Chondrocyte (in vitro differentiated cells): Measurements from ENCODE around the gene RASL12. TPM values are rescaled to one million over a fixed set of nuclear protein-coding genes. Genes with fewer than 3 reads are reported as not detected.

ENCODE experiments used
- DNase-seq: peaks from one replicate; pipeline ENCODE4 v3.0.0; 2021; ENCODE audit warnings: mixed read lengths, low spot score
- H3K27ac Mint-ChIP-seq: one replicate; pipeline ENCODE4 v1.8.0; 2021; ENCODE audit warnings: mild to moderate bottlenecking, moderate library complexity, mixed read lengths; ENCODE audit not compliant: unreplicated experiment
- H3K27me3 Mint-ChIP-seq: 2 replicates; pipeline ENCODE4 v1.8.0; 2021; ENCODE audit warnings: low read depth, mixed read lengths
- H3K36me3 Mint-ChIP-seq: 2 replicates; pipeline ENCODE4 v1.8.0; 2021; ENCODE audit warnings: low read depth, mixed read lengths
- H3K4me1 Mint-ChIP-seq: 2 replicates; pipeline ENCODE4 v1.8.0; 2021; ENCODE audit warnings: low read depth, mild to moderate bottlenecking, mixed read lengths
- H3K4me3 Mint-ChIP-seq: one replicate; pipeline ENCODE4 v1.8.0; 2021; ENCODE audit warnings: mild to moderate bottlenecking, moderate library complexity, mixed read lengths; ENCODE audit not compliant: unreplicated experiment
- H3K9me3 Mint-ChIP-seq: 2 replicates; pipeline ENCODE4 v1.8.0; 2021; ENCODE audit warnings: low read depth, mixed read lengths
- total RNA-seq: library from RNA; stranded (reverse); gene quantifications from 3 replicates; pipeline ENCODE4 v1.2.1, GENCODE V29; 2021
- TF ChIP-seq, protein P1 (sequence below): fragments of 200-600 bp; sonication (generic); IDR thresholded peaks from 2 replicates; pipeline ENCODE4 v1.5.0; 2021; ENCODE audit warnings: antibody characterized with exemption, mild to moderate bottlenecking, moderate library complexity

Gene RASL12
- total RNA-seq, 1 donor from 2014 or later: 12.7 TPM

GRCh38 chr15:65056106-65056505, 11.7 kb downstream of the RASL12 start:
- peaks cover 2% of the 10 kb centered on the region for H3K36me3 Mint-ChIP-seq
- peaks cover 2% of the 10 kb centered on the region for H3K27me3 Mint-ChIP-seq
- no peak overlapping the region for H3K4me3 Mint-ChIP-seq
- H3K27ac Mint-ChIP-seq: no peak overlapping the region
- no peak for DNase-seq
- TF ChIP-seq, protein P1, sequence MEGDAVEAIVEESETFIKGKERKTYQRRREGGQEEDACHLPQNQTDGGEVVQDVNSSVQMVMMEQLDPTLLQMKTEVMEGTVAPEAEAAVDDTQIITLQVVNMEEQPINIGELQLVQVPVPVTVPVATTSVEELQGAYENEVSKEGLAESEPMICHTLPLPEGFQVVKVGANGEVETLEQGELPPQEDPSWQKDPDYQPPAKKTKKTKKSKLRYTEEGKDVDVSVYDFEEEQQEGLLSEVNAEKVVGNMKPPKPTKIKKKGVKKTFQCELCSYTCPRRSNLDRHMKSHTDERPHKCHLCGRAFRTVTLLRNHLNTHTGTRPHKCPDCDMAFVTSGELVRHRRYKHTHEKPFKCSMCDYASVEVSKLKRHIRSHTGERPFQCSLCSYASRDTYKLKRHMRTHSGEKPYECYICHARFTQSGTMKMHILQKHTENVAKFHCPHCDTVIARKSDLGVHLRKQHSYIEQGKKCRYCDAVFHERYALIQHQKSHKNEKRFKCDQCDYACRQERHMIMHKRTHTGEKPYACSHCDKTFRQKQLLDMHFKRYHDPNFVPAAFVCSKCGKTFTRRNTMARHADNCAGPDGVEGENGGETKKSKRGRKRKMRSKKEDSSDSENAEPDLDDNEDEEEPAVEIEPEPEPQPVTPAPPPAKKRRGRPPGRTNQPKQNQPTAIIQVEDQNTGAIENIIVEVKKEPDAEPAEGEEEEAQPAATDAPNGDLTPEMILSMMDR: no peak
- H3K4me1 Mint-ChIP-seq: peaks cover 29% of the 10 kb centered on the region
- peaks cover 2% of the 10 kb centered on the region for H3K9me3 Mint-ChIP-seq

GRCh38 chr15:65055201-65055870, 12.5 kb downstream of the RASL12 start:
- H3K4me3 Mint-ChIP-seq: no peak overlapping the region
- H3K27me3 Mint-ChIP-seq: peaks cover 2% of the 10 kb centered on the region
- peaks cover 2% of the 10 kb centered on the region for H3K9me3 Mint-ChIP-seq
- peaks cover 22% of the 10 kb centered on the region for H3K4me1 Mint-ChIP-seq
- no peak overlapping the region for H3K27ac Mint-ChIP-seq
- peaks cover 2% of the 10 kb centered on the region for H3K36me3 Mint-ChIP-seq
- TF ChIP-seq, protein P1: no peak
- DNase-seq: no peak

- Mint-ChIP-seq H3K9me3 (no peaks in the 10 kb centered on the region), H3K36me3 (peaks cover 2% of the 10 kb centered on the region), H3K4me1 (peaks cover 26% of the 10 kb centered on the region), H3K4me3 (no peak overlapping the region), H3K27ac (no peak overlapping the region), H3K27me3 (peaks cover 2% of the 10 kb centered on the region)
- TF ChIP-seq, protein P1: peak; percentile 90
- DNase-seq: no peak
Observed at GRCh38 chr15:65054333-65055200, 13.2 kb downstream of the RASL12 start.

DNA sequence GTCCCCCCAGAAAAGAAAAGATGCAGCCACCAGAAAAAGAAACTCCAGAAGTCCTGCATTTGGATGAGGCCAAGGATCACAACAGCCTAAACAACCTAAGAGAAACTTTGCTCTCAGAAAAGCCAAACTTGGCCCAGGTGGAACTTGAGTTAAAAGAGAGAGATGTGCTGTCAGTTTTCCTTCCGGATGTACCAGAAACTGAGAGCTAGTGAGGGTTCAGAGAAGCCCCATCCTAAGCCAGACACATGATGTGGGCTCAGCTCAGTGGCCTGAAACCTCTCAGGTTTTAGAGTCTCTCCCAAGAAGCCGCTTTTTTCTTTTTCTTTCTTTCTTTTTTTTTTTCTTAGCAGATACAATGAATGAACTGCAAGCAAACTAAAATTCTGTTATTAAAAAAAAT, 14.8 kb downstream of the RASL12 start:
- DNase-seq: no peak
- Mint-ChIP-seq H3K4me1 (peaks cover 32% of the 10 kb centered on the region), H3K27ac (no peak overlapping the region), H3K27me3 (peaks cover 2% of the 10 kb centered on the region), H3K4me3 (no peak overlapping the region), H3K36me3 (peaks cover 2% of the 10 kb centered on the region), H3K9me3 (no peaks in the 10 kb centered on the region)
- TF ChIP-seq, protein P1: no peak

- Mint-ChIP-seq H3K36me3 (no peaks in the 10 kb centered on the region), H3K27me3 (peaks cover 2% of the 10 kb centered on the region), H3K4me1 (peaks cover 23% of the 10 kb centered on the region), H3K9me3 (no peaks in the 10 kb centered on the region), H3K4me3 (no peak overlapping the region), H3K27ac (no peak overlapping the region)
- no peak for DNase-seq
- TF ChIP-seq, protein P1: no peak
Observed at GRCh38 chr15:65051266-65051665, 16.5 kb downstream of the RASL12 start.
